Smooth muscle cell (in vitro differentiated cells): Measurements from ENCODE around the gene CIAPIN1. TPM values are rescaled to one million over a fixed set of nuclear protein-coding genes. Genes with fewer than 3 reads are reported as not detected.

Source experiments
- DNase-seq: peaks from one replicate; lab custom pipeline; 2025; ENCODE audit not compliant: unreplicated experiment; lab: John Stamatoyannopoulos, UW
- H2AFZ ChIP-seq: fragments of 200-600 bp; sonication (generic); 2 replicates; pipeline ENCODE4 v1.6.0; 2016; ENCODE audit warnings: antibody characterized with exemption, low read depth, mild to moderate bottlenecking
- H3F3A ChIP-seq: fragments of 200-600 bp; sonication (generic); 2 replicates; pipeline ENCODE4 v1.6.0; 2017; ENCODE audit warnings: antibody characterized with exemption, low read depth
- H3K27ac ChIP-seq: fragments of 200-600 bp; sonication (generic); 2 replicates; pipeline ENCODE4 v1.5.1; 2016; ENCODE audit warnings: low read depth, mild to moderate bottlenecking
- H3K27me3 ChIP-seq: fragments of 200-600 bp; sonication (generic); 2 replicates; pipeline ENCODE4 v1.6.1; 2016; ENCODE audit warnings: low read depth, mild to moderate bottlenecking
- H3K36me3 ChIP-seq: fragments of 200-600 bp; sonication (generic); 2 replicates; pipeline ENCODE4 v1.5.1; 2016; ENCODE audit warnings: low read depth
- H3K4me1 ChIP-seq: fragments of 200-600 bp; sonication (generic); 2 replicates; pipeline ENCODE4 v1.5.1; 2016; ENCODE audit warnings: low read depth
- H3K4me2 ChIP-seq: fragments of 200-600 bp; sonication (generic); 2 replicates; pipeline ENCODE4 v1.6.0; 2016; ENCODE audit warnings: mild to moderate bottlenecking
- H3K4me3 ChIP-seq: fragments of 200-600 bp; sonication (generic); 2 replicates; pipeline ENCODE4 v1.5.1; 2016; ENCODE audit warnings: mild to moderate bottlenecking
- H3K79me2 ChIP-seq: fragments of 200-600 bp; sonication (generic); 2 replicates; pipeline ENCODE4 v1.6.0; 2016; ENCODE audit warnings: low read depth, mild to moderate bottlenecking
- H3K9ac ChIP-seq: fragments of 200-600 bp; sonication (generic); 2 replicates; pipeline ENCODE4 v1.6.0; 2016; ENCODE audit warnings: low read depth
- H3K9me3 ChIP-seq: fragments of 200-600 bp; sonication (generic); replicated peaks from 2 replicates; pipeline ENCODE4 v1.5.1; 2016; ENCODE audit warnings: low read depth
- H4K20me1 ChIP-seq: fragments of 200-600 bp; sonication (generic); 2 replicates; pipeline ENCODE4 v1.6.0; 2016; ENCODE audit warnings: low read depth
- WGBS: methylation state at CpG from one replicate; pipeline ENCODE4 v1.1.7; 2016; ENCODE audit warnings: low lambda C conversion rate; 5-methylcytosine and 5-hydroxymethylcytosine counted together
- polyA plus RNA-seq: library from polyadenylated mRNA; unstranded; fragments of >200 nt; fragmentation: Nextera tagmentation; extraction: Ambion mirVana; gene quantifications from 2 replicates; pipeline ENCODE4 v1.2.1, GENCODE V29; 2016
- total RNA-seq: library from RNA; depleted of rRNA; stranded (reverse); fragments of >200 nt; gene quantifications from 2 replicates; pipeline ENCODE4 v1.2.3, GENCODE V29; 2014
- TF ChIP-seq, protein P1 (sequence below): fragments of 200-600 bp; sonication (generic); IDR thresholded peaks from 2 replicates; pipeline ENCODE4 v1.5.1; 2017; ENCODE audit warnings: borderline replicate concordance, mild to moderate bottlenecking, antibody characterized with exemption; ENCODE audit not compliant: insufficient read depth, poor library complexity, severe bottlenecking

The CIAPIN1 gene
- total and polyA plus RNA-seq, 2 experiments from 2014 or later: 36.6 to 58.1 TPM

DNA sequence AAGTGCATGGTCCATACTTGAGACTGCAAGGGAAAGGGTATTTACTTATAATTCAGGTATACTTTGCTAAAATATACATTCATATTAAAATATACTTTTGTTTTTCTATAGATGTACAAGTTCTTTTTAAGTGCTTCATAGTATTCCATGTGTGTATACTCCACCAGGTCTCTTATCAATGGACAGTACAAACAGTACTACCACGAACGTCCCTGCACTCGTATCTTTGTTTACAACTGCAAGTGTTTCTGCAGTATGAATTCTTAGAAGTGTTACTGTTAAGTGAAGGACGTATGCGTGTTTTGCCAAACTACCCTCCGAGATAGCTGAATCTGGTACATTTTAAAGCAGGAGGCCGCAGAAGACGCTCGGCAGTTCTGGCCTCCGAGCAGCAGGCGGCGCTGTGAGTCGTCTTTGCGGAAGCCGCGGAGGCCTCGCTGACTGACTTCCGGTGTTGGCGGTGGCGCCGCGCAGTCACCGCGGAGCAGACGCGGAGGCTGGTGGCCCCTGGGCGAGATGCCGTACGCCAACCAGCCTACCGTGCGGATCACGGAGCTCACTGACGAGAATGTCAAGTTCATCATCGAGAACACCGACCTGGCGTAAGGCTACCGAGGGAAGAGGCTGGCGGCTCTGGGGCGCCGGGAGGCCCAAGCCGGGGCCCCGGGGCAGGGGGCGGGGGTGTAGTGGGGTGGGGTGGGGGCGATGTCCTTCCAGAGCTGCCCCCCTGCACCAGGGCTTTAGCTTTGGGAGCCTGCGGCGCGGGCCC is 15.2 kb upstream of the CIAPIN1 start, which contains the start of gene POLR2C:
TSS of gene POLR2C (plus strand) at position 471 of the 769 bp plus-strand sequence. CDS start at position 517, 46 bp downstream.
- Histone ChIP-seq H3K4me3 (peak within 1 kb of the TSS; percentile 93), H3K9ac (peak within 1 kb of the TSS; percentile 93), H3K27ac (peak within 1 kb of the TSS; percentile 35), H3K27me3 (no peaks in the 10 kb centered on the region), H3F3A (peaks cover 2% of the 10 kb centered on the region), H3K9me3 (no peaks in the 10 kb centered on the region), H2AFZ (peak within 1 kb of the TSS; percentile 70), H3K4me1 (peaks cover 7% of the 10 kb centered on the region), H3K36me3 (peaks cover 7% of the 10 kb centered on the region), H4K20me1 (peaks cover 30% of the 10 kb centered on the region), H3K4me2 (peak within 1 kb of the TSS; percentile 100), H3K79me2 (peaks cover 42% of the 10 kb centered on the region)
- DNase-seq: peak; percentile 55
- TF ChIP-seq, protein P1, sequence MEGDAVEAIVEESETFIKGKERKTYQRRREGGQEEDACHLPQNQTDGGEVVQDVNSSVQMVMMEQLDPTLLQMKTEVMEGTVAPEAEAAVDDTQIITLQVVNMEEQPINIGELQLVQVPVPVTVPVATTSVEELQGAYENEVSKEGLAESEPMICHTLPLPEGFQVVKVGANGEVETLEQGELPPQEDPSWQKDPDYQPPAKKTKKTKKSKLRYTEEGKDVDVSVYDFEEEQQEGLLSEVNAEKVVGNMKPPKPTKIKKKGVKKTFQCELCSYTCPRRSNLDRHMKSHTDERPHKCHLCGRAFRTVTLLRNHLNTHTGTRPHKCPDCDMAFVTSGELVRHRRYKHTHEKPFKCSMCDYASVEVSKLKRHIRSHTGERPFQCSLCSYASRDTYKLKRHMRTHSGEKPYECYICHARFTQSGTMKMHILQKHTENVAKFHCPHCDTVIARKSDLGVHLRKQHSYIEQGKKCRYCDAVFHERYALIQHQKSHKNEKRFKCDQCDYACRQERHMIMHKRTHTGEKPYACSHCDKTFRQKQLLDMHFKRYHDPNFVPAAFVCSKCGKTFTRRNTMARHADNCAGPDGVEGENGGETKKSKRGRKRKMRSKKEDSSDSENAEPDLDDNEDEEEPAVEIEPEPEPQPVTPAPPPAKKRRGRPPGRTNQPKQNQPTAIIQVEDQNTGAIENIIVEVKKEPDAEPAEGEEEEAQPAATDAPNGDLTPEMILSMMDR: peak; percentile 96
- WGBS: 3% methylated on average over 40 of the region's 47 CpGs

DNA sequence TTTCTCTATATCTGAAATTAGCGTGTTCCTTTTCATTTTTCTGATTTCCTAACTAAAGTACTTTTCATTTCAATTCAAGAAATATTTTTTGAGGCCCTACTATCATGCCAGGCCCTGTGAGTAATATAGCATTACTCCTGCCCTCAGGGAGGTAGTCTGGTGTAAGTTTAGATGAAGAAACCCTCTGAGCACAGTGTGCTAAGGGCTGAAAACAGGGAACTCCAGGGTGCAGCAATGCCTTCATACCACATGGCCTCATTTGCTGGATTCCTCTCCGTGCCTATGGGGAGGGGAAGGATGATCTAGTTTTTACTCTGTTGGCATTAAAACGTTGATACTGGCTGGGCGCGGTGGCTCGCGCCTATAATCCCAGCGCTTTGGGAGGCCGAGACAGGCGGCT is 4.8 kb upstream of the CIAPIN1 start:
- Histone ChIP-seq H3K4me1 (no peaks in the 10 kb centered on the region), H3K79me2 (peaks cover 18% of the 10 kb centered on the region), H3K27ac (no peak overlapping the region), H3K27me3 (no peaks in the 10 kb centered on the region), H3F3A (no peaks in the 10 kb centered on the region), H2AFZ (no peak overlapping the region), H3K36me3 (peaks cover 10% of the 10 kb centered on the region), H3K4me2 (no peak overlapping the region), H3K9ac (no peak overlapping the region), H4K20me1 (no peaks in the 10 kb centered on the region), H3K4me3 (no peak overlapping the region), H3K9me3 (no peaks in the 10 kb centered on the region)
- WGBS: 97% methylated on average over 10 of the region's 10 CpGs
- TF ChIP-seq, protein P1: no peak
- DNase-seq: no peak

DNA sequence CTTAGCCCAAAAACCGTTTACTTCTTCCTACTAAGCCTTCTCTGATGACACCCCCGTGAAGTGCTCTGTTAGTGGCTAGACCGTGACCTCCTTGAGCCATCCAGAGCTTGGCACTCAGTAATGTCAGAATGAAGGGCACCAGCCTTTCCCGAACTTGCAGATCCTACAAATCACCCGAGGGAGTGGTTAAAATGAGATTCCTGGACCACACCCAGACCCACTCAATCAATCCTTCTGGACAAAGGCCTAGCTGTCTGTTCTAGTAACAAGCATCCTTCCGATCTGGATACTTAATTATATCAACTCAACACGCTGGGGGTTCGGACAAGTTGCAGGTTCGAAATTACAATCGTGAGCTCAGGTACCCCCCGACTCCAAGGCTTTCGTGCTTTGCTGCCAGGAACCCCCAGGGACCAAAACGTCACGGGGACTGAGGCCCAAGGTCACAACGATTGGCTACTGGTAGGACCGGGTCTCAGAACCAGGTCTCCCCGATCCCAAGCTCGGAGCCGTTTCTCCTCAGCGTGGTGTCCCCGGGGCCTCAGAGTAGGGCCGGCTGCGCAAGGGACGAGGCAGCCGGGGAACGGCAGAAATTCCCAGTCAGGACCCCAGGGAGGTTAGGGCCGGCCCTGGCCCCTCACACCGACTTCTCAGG is 527 bp downstream of the CIAPIN1 start:
- no peaks in the 10 kb centered on the region for H4K20me1 ChIP-seq
- H3K4me2 ChIP-seq: peak overlapping the region; percentile 96
- peaks cover 70% of the 10 kb centered on the region for H3K79me2 ChIP-seq
- H3K36me3 ChIP-seq: peaks cover 2% of the 10 kb centered on the region
- H2AFZ ChIP-seq: peak overlapping the region; percentile 88
- H3K4me3 ChIP-seq: peak overlapping the region; percentile 98
- H3K9me3 ChIP-seq: no peaks in the 10 kb centered on the region
- H3K27ac ChIP-seq: peak overlapping the region; percentile 72
- peaks cover 8% of the 10 kb centered on the region for H3K4me1 ChIP-seq
- H3F3A ChIP-seq: no peaks in the 10 kb centered on the region
- no peak for DNase-seq
- H3K27me3 ChIP-seq: no peaks in the 10 kb centered on the region
- peak overlapping the region; percentile 95 for H3K9ac ChIP-seq
- TF ChIP-seq, protein P1: no peak
- WGBS: 5% methylated on average over 28 of the region's 28 CpGs
